AG10803 (cell line): Measurements from ENCODE around the gene MAPK10.
"Not testable (repeated sequence)": the region's sequence is repeated elsewhere in the genome, so short reads cannot be mapped to it uniquely, and the experiment has no call there.

Source experiments
- DNase-seq: peaks from one replicate; pipeline ENCODE4 v3.0.0; 2010; ENCODE audit warnings: low read depth
- H3K4me3 ChIP-seq: 2 replicates; pipeline ENCODE4 v1.5.1; 2011; ENCODE audit warnings: mild to moderate bottlenecking, low read length, control low read depth
- CTCF ChIP-seq: conservative IDR thresholded peaks from 2 replicates; pipeline ENCODE4 v1.5.1; 2011; ENCODE audit warnings: mild to moderate bottlenecking, low read length, control low read depth, inconsistent platforms

The MAPK10 gene

DNA sequence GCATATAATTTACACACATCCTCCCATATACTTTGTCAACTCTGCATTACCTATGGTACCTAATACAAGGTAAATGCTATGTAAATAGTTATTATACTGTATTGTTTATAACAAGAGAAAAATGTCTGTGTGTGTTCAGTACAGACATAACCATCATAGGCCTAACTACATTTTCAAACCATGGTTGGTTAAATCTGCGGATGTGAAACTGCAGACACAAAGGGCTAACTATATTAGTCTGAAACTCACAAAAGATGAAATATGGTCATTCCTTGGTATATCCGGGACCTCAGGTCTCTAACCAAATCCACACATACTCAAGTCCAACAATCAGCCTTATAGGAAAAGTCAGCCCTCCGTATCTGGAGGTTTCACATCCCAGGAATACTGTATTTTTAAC, 13.5 kb downstream of the MAPK10 start:
- no peak for TF ChIP-seq CTCF

DNA sequence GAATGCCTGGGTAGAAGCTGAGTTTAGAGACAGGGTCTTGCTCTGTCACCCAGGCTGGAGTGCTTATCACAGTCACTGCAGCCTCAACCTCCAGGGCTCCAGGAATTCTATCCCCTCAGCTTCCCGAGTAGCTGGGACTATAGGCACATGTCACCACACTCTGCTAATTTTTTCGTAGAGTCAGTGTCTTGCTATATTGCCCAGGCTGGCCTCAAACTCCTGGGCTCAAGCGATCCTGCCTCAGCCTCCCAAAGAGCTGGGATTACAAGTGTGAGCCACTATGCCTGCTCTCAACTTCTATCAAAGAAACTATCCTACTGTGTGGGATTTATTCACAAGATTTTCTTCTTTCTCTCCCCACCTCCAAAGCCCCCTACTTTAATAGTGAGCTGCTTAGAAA, 15.7 kb downstream of the MAPK10 start:
- no peak overlapping the region for H3K4me3 ChIP-seq
- no peak for DNase-seq
- TF ChIP-seq CTCF = no peak

More for the DNA sequence above, 13.5 kb downstream of the MAPK10 start:
- DNase-seq = no peak
- H3K4me3 ChIP-seq = no peak overlapping the region

- peak; percentile 82 for DNase-seq
- TF ChIP-seq CTCF = no peak
Measured at GRCh38 chr4:86338989-86339388, 20.9 kb downstream of the MAPK10 start.

GRCh38 chr4:86338521-86338920, 21.3 kb downstream of the MAPK10 start:
- no peak for DNase-seq
- no peak for TF ChIP-seq CTCF
- no peak overlapping the region for H3K4me3 ChIP-seq

More at GRCh38 chr4:86338989-86339388, 20.9 kb downstream of the MAPK10 start:
- no peak overlapping the region for H3K4me3 ChIP-seq

DNA sequence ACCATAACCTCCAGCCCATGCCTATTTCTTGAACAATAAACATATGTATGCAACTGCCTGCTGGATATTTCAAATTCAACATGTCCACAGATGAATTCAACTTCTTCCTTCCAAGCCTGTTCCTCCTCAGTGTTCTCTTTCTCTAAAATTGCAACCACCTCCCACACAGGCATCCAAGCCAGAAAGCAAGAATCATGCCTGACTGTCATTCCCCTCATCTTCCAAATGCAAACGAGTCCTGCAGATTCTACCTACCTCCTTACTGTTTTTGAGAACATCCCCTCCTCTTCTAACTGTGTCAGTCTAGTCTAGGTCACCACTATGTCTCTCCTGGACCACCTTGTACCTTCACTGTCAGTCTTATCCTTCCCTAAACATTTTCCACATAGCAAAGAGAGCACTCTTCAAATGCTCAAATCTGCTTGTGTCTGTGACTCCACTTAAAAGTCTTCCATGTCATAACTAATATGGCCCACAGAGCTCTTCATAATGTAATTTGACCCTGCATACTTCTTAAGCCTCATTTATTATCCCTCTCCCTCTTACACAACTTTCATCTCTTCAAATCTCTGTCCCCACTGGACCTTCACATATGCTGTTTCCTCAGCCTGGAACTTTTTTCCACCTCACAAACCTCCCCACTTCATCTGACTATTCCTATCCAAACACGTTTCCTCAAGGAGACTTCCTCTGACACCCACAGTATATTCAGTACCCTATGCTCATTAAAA, 25.7 kb downstream of the MAPK10 start:
- H3K4me3 ChIP-seq = no peak overlapping the region
- TF ChIP-seq CTCF = no peak
- DNase-seq = peak; percentile 3

- TF ChIP-seq CTCF = no peak
- no peak for DNase-seq
- no peak overlapping the region for H3K4me3 ChIP-seq
Measured at GRCh38 chr4:86333236-86333635, 26.6 kb downstream of the MAPK10 start.

- no peak overlapping the region for H3K4me3 ChIP-seq
- no peak for TF ChIP-seq CTCF
- no peak for DNase-seq
Measured at GRCh38 chr4:86330961-86331742, 28.7 kb downstream of the MAPK10 start.

DNA sequence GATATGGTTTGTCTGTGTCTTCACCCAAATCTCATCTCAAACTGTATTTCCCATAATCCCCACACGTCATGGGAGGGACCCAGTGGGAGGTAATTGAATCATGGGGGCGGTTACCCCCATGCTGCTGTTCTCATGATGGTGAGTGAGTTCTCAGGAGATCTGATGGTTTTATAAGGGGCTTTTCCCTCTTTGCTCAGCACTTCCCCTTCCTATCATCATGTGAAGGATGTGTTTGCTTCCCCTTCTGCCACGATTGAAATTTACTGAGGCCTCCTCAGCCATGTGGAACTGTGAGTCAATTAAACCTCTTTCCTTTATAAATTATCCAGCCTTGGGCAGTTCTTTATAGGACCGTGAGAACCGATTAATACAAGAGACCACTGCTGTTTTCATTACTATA, 29.4 kb downstream of the MAPK10 start:
- DNase-seq, H3K4me3 ChIP-seq: not testable (repeated sequence)
